ENCODE data around the gene CCDC138. TPM values are rescaled to one million over a fixed set of nuclear protein-coding genes. Genes with fewer than 3 reads are reported as not detected.

Gene CCDC138
- total RNA-seq, 1 experiment from 2014 or later, result 25.8 TPM

DNA sequence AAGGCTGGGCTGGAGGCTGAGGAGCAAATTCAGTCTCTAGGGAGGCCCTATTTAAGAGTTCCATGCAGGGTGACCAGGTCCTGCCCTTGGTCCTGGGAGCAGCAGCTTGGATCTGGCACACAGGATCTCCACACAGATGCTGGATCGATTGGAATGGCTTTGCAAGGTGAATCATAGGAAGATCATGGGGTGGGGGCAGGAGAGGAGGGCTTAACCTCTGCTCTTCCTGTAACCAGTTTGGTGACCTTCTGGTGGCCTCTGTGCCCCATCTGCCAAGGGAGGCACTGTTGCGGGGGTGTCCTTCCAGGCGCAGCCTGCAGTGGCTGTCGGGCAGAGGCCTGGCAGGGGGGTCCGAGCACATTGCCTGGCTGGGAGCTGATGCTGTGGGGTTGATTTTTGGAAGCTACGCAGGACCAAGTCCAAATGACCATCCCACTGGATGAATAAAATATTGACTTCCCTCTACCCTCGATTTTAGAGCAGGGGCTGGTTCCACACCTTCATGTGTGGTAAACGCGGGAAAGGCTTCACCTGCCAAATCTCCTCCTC, 122.8 kb downstream of the CCDC138 start:
- Histone ChIP-seq H3K4me1 (ENCODE audit: insufficient read depth, low read length, poor library complexity, severe bottlenecking) (no peaks in the 10 kb centered on the region), H3K4me3 (ENCODE audit: low read depth, low read length, poor library complexity, severe bottlenecking) (no peak overlapping the region), H3K36me3 (ENCODE audit: insufficient read depth, low read length, poor library complexity, severe bottlenecking) (no peaks in the 10 kb centered on the region), H3K9me3 (ENCODE audit: low read depth, low read length, poor library complexity, severe bottlenecking) (no peaks in the 10 kb centered on the region), H3K27me3 (replicated peaks; ENCODE audit: insufficient read depth, low read depth, low read length, poor library complexity) (no peaks in the 10 kb centered on the region), H3K27ac (ENCODE audit: low read depth, low read length, poor library complexity, severe bottlenecking) (no peak overlapping the region)
- intact Hi-C loops (cut with micrococcal nuclease; ENCODE audit: unreplicated experiment), result no loop called here
- POLR2A ChIA-PET (ENCODE audit: low non-redundant PET), result no interaction called here
- TF ChIP-seq CTCF (conservative IDR thresholded peaks at IDR 0.05; ENCODE audit: low read depth, low read length) (no peak), EZH2 (IDR thresholded peaks at IDR 0.05; ENCODE audit: borderline replicate concordance, low read depth, low read length, poor library complexity, severe bottlenecking) (no peak)
- DNase-seq (ENCODE audit: low spot score), result no peak
- CTCF ChIA-PET, result no interaction called here
- no TSS peak for BruUV-seq (replicated peaks)

DNA sequence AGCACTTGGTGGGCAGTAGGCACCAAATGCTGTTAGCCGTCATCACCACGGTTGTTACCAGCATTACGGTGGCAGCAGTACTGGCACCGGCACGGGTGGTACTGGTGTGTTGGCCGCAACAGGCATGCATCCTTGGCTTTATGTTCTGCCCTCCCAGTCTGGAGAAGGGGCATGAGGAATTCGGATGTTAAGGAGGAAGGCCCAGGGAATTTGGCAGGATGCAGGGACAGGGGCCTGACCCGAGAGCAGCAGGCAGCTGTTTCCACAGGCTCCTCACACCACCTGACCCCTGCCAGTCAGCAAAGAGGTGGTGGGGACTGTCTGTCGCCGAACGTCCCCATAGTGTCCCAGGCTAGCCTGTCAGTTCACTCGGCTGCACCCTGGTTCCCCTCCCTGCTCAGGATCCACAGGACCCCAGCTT, 123.5 kb downstream of the CCDC138 start:
- CTCF ChIA-PET, result no interaction called here
- intact Hi-C loops (cut with micrococcal nuclease; ENCODE audit: unreplicated experiment), result no loop called here
- no TSS peak for BruUV-seq (replicated peaks)
- H3K4me3 ChIP-seq (ENCODE audit: low read depth, low read length, poor library complexity, severe bottlenecking), result no peak overlapping the region
- no peaks in the 10 kb centered on the region for H3K36me3 ChIP-seq (ENCODE audit: insufficient read depth, low read length, poor library complexity, severe bottlenecking)
- no peaks in the 10 kb centered on the region for H3K27me3 ChIP-seq (replicated peaks; ENCODE audit: insufficient read depth, low read depth, low read length, poor library complexity)
- TF ChIP-seq EZH2 (IDR thresholded peaks at IDR 0.05; ENCODE audit: borderline replicate concordance, low read depth, low read length, poor library complexity, severe bottlenecking) (no peak), CTCF (conservative IDR thresholded peaks at IDR 0.05; ENCODE audit: low read depth, low read length) (no peak)
- H3K9me3 ChIP-seq (ENCODE audit: low read depth, low read length, poor library complexity, severe bottlenecking), result no peaks in the 10 kb centered on the region
- DNase-seq (ENCODE audit: low spot score), result no peak
- H3K4me1 ChIP-seq (ENCODE audit: insufficient read depth, low read length, poor library complexity, severe bottlenecking), result no peaks in the 10 kb centered on the region
- POLR2A ChIA-PET (ENCODE audit: low non-redundant PET), result no interaction called here
- H3K27ac ChIP-seq (ENCODE audit: low read depth, low read length, poor library complexity, severe bottlenecking), result no peak overlapping the region

- POLR2A ChIA-PET (ENCODE audit: low non-redundant PET), result no interaction called here
- no peak for DNase-seq (ENCODE audit: low spot score)
- TF ChIP-seq EZH2 (IDR thresholded peaks at IDR 0.05; ENCODE audit: borderline replicate concordance, low read depth, low read length, poor library complexity, severe bottlenecking) (no peak), CTCF (conservative IDR thresholded peaks at IDR 0.05; ENCODE audit: low read depth, low read length) (no peak)
- CTCF ChIA-PET, result no interaction called here
- no peaks in the 10 kb centered on the region for H3K4me1 ChIP-seq (ENCODE audit: insufficient read depth, low read length, poor library complexity, severe bottlenecking)
- no peak overlapping the region for H3K27ac ChIP-seq (ENCODE audit: low read depth, low read length, poor library complexity, severe bottlenecking)
- no peaks in the 10 kb centered on the region for H3K27me3 ChIP-seq (replicated peaks; ENCODE audit: insufficient read depth, low read depth, low read length, poor library complexity)
- intact Hi-C loops (cut with micrococcal nuclease; ENCODE audit: unreplicated experiment), result no loop called here
- BruUV-seq (replicated peaks), result no TSS peak
- no peaks in the 10 kb centered on the region for H3K9me3 ChIP-seq (ENCODE audit: low read depth, low read length, poor library complexity, severe bottlenecking)
- no peak overlapping the region for H3K4me3 ChIP-seq (ENCODE audit: low read depth, low read length, poor library complexity, severe bottlenecking)
- H3K36me3 ChIP-seq (ENCODE audit: insufficient read depth, low read length, poor library complexity, severe bottlenecking), result no peaks in the 10 kb centered on the region
These were observed 124.2 kb downstream of the CCDC138 start for GRCh38 chr2:108910541-108911396.
